ENCODE results near the gene ESRRB.
"Not testable (repeated sequence)": the region's sequence is repeated elsewhere in the genome, so short reads cannot be mapped to it uniquely, and the experiment has no call there.

ESRRB gene

GRCh38 chr14:76500480-76500879 is 124.5 kb downstream of the ESRRB start:
- DNase-seq: no peak

- no peak for DNase-seq
These were observed 125.3 kb downstream of the ESRRB start for GRCh38 chr14:76501156-76501720.

- DNase-seq: no peak
These were observed 126.3 kb downstream of the ESRRB start for GRCh38 chr14:76502219-76502618.

GRCh38 chr14:76502638-76503037 is 126.7 kb downstream of the ESRRB start:
- no peak for DNase-seq

GRCh38 chr14:76509311-76509710 is 133.4 kb downstream of the ESRRB start:
- DNase-seq: no peak

- no peak for DNase-seq
These were observed 134.2 kb downstream of the ESRRB start for GRCh38 chr14:76510181-76510580.

- no peak for DNase-seq
These were observed 138.5 kb downstream of the ESRRB start for GRCh38 chr14:76514213-76514998.

GRCh38 chr14:76516884-76517283 is 140.9 kb downstream of the ESRRB start:
- no peak for DNase-seq

GRCh38 chr14:76518366-76518765 is 142.4 kb downstream of the ESRRB start:
- DNase-seq: no peak

- no peak for DNase-seq
These were observed 149.3 kb downstream of the ESRRB start for GRCh38 chr14:76525106-76525821.

- DNase-seq: no peak
These were observed 155.1 kb downstream of the ESRRB start for GRCh38 chr14:76531085-76531484.

GRCh38 chr14:76531821-76532318 is 155.9 kb downstream of the ESRRB start:
- DNase-seq: no peak

GRCh38 chr14:76536636-76537035 is 160.7 kb downstream of the ESRRB start:
- not testable (repeated sequence) for DNase-seq

GRCh38 chr14:76537906-76538647 is 162.1 kb downstream of the ESRRB start:
- no peak for DNase-seq

GRCh38 chr14:76538648-76539008 is 162.7 kb downstream of the ESRRB start:
- no peak for DNase-seq

GRCh38 chr14:76539130-76539529 is 163.2 kb downstream of the ESRRB start:
- no peak for DNase-seq

- DNase-seq: no peak
These were observed 165.8 kb downstream of the ESRRB start for GRCh38 chr14:76541594-76542219.

- no peak for DNase-seq
These were observed 170.7 kb downstream of the ESRRB start for GRCh38 chr14:76546426-76547221.

GRCh38 chr14:76547831-76548230 is 171.9 kb downstream of the ESRRB start:
- no peak for DNase-seq

GRCh38 chr14:76550534-76550933 is 174.6 kb downstream of the ESRRB start:
- DNase-seq: no peak

GRCh38 chr14:76551116-76551515 is 175.2 kb downstream of the ESRRB start:
- no peak for DNase-seq

Measured in NCI-H2081 treated with DMSO at 0.1 percent for 48 hours (cell line).